GM13976 (cell line): ENCODE measurements around the gene THSD8.

Experiments used
- DNase-seq: peaks from one replicate; pipeline ENCODE4 v3.0.0; 2012; ENCODE audit warnings: low spot score
- CTCF ChIP-seq: IDR thresholded peaks from 2 replicates; pipeline ENCODE4 v1.5.1; 2012; ENCODE audit warnings: borderline replicate concordance, mild to moderate bottlenecking; ENCODE audit not compliant: insufficient read depth; ENCODE audit errors: extremely low read depth, missing control alignments, control extremely low read depth
- in situ Hi-C: fragments of 300-500 bp; cut with MboI; formaldehyde crosslinking; loops from one replicate; pipeline ENCODE4 v1.12.0; 2022; ENCODE audit warnings: low sequenced_read_pairs, mixed read lengths, inconsistent platforms; ENCODE audit not compliant: unreplicated experiment

THSD8 gene

DNA sequence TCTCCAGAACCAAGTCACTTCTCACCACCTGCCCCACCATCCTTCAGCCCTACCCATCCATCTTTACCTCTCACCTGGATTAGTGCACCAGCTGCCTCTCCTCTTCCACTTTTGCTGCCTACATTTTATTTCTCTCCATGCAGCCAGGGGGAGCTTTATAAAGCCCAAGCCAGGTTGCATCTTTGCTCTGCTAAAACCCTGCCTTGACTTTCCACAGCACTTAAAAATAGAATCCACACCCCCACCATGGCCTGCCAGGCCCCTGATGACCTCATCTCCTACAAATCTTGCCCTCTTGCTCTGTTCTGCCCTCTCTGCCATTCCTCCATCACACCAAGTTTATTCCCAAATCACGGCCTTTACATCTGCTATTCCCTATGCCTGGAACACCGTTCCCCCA is 28.3 kb upstream of the THSD8 start:
- TF ChIP-seq CTCF = peak; percentile 23
- in situ Hi-C loops = no loop called here
- no peak for DNase-seq

GRCh38 chr19:12774588-12775555 is 27.0 kb upstream of the THSD8 start, which contains the start of gene HOOK2:
HOOK2 (minus strand) TSS chr19:12775552; CDS start chr19:12775449, 103 bp downstream.
- TF ChIP-seq CTCF = no peak
- in situ Hi-C loops = no loop called here
- no peak for DNase-seq

DNA sequence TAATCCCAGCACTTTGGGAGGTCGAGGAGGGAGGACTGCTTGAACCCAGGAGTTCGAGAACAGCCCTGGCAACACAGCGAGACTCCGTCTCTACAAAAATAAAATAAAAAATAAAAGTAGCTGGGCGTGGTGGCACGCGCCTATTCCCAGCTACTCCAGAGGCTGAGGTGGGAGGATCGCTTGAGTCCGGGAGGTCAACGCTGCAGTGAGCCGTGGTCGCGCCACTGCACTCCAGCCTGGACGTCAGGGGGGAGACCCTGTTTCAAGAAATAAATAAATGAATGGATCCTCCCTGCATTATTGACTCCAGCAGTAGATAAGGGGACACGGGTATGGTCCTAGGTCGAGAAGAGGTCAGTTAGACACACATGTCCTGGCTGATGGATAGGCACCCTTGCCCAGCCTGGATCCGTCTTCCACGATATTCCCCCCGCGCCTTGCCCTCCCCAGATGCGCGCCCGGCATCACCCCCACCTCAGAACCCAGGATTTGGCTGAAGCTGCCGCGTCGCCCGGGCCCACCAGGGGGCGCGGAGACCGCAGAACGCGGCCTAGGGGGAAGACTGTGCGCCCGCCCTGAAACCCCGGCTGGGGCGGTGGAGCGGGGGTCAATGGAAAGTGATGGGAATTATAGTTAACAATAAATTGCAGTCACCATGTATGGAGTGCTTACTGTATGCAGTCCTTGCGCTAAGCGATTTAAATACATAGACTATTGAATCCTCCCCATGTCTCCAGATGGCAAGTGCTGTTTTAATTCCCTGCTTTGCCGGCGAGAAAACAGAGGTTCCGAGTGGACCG is 24.5 kb upstream of the THSD8 start:
- TF ChIP-seq CTCF = peak; percentile 94
- in situ Hi-C loops = no loop called here
- peak; percentile 82 for DNase-seq

- DNase-seq = peak; percentile 70
- TF ChIP-seq CTCF = no peak
- in situ Hi-C loops = no loop called here
These were observed 23.6 kb upstream of the THSD8 start for GRCh38 chr19:12778017-12778904.

- TF ChIP-seq CTCF = no peak
- no peak for DNase-seq
- in situ Hi-C loops = no loop called here
These were observed 23.0 kb upstream of the THSD8 start for GRCh38 chr19:12778905-12779161.
